ENCODE results near the gene SLC30A1.

GRCh38 chr1:211609120-211610024, 30.4 kb upstream of the SLC30A1 start:
- no peak for TF ChIP-seq POLR2AphosphoS5 (IDR thresholded peaks at IDR 0.05)
- TF ChIP-seq, protein P1, sequence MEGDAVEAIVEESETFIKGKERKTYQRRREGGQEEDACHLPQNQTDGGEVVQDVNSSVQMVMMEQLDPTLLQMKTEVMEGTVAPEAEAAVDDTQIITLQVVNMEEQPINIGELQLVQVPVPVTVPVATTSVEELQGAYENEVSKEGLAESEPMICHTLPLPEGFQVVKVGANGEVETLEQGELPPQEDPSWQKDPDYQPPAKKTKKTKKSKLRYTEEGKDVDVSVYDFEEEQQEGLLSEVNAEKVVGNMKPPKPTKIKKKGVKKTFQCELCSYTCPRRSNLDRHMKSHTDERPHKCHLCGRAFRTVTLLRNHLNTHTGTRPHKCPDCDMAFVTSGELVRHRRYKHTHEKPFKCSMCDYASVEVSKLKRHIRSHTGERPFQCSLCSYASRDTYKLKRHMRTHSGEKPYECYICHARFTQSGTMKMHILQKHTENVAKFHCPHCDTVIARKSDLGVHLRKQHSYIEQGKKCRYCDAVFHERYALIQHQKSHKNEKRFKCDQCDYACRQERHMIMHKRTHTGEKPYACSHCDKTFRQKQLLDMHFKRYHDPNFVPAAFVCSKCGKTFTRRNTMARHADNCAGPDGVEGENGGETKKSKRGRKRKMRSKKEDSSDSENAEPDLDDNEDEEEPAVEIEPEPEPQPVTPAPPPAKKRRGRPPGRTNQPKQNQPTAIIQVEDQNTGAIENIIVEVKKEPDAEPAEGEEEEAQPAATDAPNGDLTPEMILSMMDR (IDR thresholded peaks at IDR 0.05; ENCODE audit: poor library complexity, severe bottlenecking): no peak

Measured in neural cell (in vitro differentiated cells).